HepG2 (cell line): Measurements from ENCODE around the gene GDAP1L1. TPM values are rescaled to one million over a fixed set of nuclear protein-coding genes. Genes with fewer than 3 reads are reported as not detected.

Experiments used
- FLYWCH1 ChIP-seq: sonication (generic); formaldehyde crosslinking; IDR thresholded peaks from 2 replicates; pipeline ENCODE4 v1.8.1; 2023; ENCODE audit warnings: mild to moderate bottlenecking, missing genetic modification reagents
- FOXO1 ChIP-seq: sonication (generic); formaldehyde crosslinking; IDR thresholded peaks from 2 replicates; pipeline ENCODE4 v1.4.0; 2020; ENCODE audit warnings: missing genetic modification reagents
- JARID2 ChIP-seq: sonication (generic); formaldehyde crosslinking; IDR thresholded peaks from 2 replicates; pipeline ENCODE4 v1.8.1; 2023; ENCODE audit warnings: missing genetic modification reagents, inconsistent platforms; ENCODE audit not compliant: insufficient replicate concordance
- LCORL ChIP-seq, 2 experiments: fragments of 450-650 bp in 1 of 2; sonication (generic) in 1 of 2; formaldehyde crosslinking in 1 of 2; IDR thresholded peaks; 2 replicates each; pipeline versions ENCODE4 v1.5.0 to v1.6.1; 2017 to 2020; ENCODE audit warnings: antibody characterized with exemption in 1 of 2, missing genetic modification reagents in 1 of 2
- TAF15 ChIP-seq: fragments of 200-400 bp; formaldehyde crosslinking; IDR thresholded peaks from one replicate; pipeline ENCODE4 v1.6.1; 2018; ENCODE audit warnings: mild to moderate bottlenecking, low read depth, low read length; ENCODE audit not compliant: poor library complexity, severe bottlenecking
- TMF1 ChIP-seq: sonication (generic); formaldehyde crosslinking; IDR thresholded peaks from 2 replicates; pipeline ENCODE4 v1.8.1; 2022; ENCODE audit warnings: low read depth, missing genetic modification reagents
- ZNF225 ChIP-seq: sonication (generic); formaldehyde crosslinking; IDR thresholded peaks from 2 replicates; pipeline ENCODE4 v1.4.0; 2020; ENCODE audit warnings: mild to moderate bottlenecking, missing genetic modification reagents
- ZNF253 ChIP-seq: sonication (generic); formaldehyde crosslinking; IDR thresholded peaks from 2 replicates; pipeline ENCODE4 v1.8.0; 2022; ENCODE audit warnings: mild to moderate bottlenecking, missing genetic modification reagents, borderline replicate concordance
- ZNF570 ChIP-seq: sonication (generic); formaldehyde crosslinking; IDR thresholded peaks from 2 replicates; pipeline ENCODE4 v1.4.0; 2020; ENCODE audit warnings: mild to moderate bottlenecking, missing genetic modification reagents, borderline replicate concordance
- ZNF7 ChIP-seq: IDR thresholded peaks from 2 replicates; pipeline ENCODE4 v1.6.1; 2016; ENCODE audit warnings: missing biosample characterization, missing genetic modification reagents
- ZNF775 ChIP-seq: sonication (generic); formaldehyde crosslinking; IDR thresholded peaks from 2 replicates; pipeline ENCODE4 v1.4.0; 2020; ENCODE audit warnings: missing genetic modification reagents, mild to moderate bottlenecking, moderate library complexity, borderline replicate concordance
- ZNF788 ChIP-seq: sonication (generic); formaldehyde crosslinking; IDR thresholded peaks from 2 replicates; pipeline ENCODE4 v1.5.0; 2020; ENCODE audit warnings: mild to moderate bottlenecking, missing genetic modification reagents, borderline replicate concordance
- polyA plus RNA-seq, 8 experiments: library from polyadenylated mRNA; depleted of rRNA in 3 of 8; stranded (reverse) in 7 of 8; unstranded in 1 of 8; fragments of >200 nt; fragmentation: Illumina TruSeq in 4 of 8; extraction: Trizol in 4 of 8; gene quantifications; 2 replicates each; pipeline versions ENCODE4 v1.2.1 to v1.2.3, GENCODE V29; 2011 to 2016; ENCODE audit warnings: low read depth in 4 of 8, missing spikeins in 1 of 8, mixed read lengths in 1 of 8; ENCODE audit not compliant: insufficient read depth in 1 of 8
- total RNA-seq, 5 experiments: library from RNA; depleted of rRNA; stranded (reverse); fragments of >200 nt; fragmentation: Illumina TruSeq; extraction: Trizol; gene quantifications; 2 replicates each; pipeline ENCODE4 v1.2.3, GENCODE V29; 2016; ENCODE audit warnings: low read depth in 1 of 5
- TF ChIP-seq, protein P1 (sequence below): sonication (generic); formaldehyde crosslinking; IDR thresholded peaks from 2 replicates; pipeline ENCODE4 v1.8.0; 2022; ENCODE audit warnings: mild to moderate bottlenecking, missing genetic modification reagents, moderate library complexity
- TF ChIP-seq, protein P2 (sequence below): sonication (generic); formaldehyde crosslinking; IDR thresholded peaks from 2 replicates; pipeline ENCODE4 v1.4.0; 2020; ENCODE audit warnings: missing genetic modification reagents, mild to moderate bottlenecking, borderline replicate concordance
- TF ChIP-seq, protein P3 (sequence below): sonication (generic); formaldehyde crosslinking; conservative IDR thresholded peaks from 2 replicates; pipeline ENCODE4 v1.4.0; 2020; ENCODE audit warnings: mild to moderate bottlenecking, missing genetic modification reagents, moderate library complexity
- TF ChIP-seq, protein P4 (sequence below): sonication (generic); formaldehyde crosslinking; IDR thresholded peaks from 2 replicates; pipeline ENCODE4 v1.4.0; 2020; ENCODE audit warnings: missing genetic modification reagents

Gene GDAP1L1
- total and polyA plus RNA-seq, 2 of the 13 experiments (the other 11 are each of a cell fraction or from before 2014, with no cell fraction given) = 0.04 TPM; not detected in 1

DNA sequence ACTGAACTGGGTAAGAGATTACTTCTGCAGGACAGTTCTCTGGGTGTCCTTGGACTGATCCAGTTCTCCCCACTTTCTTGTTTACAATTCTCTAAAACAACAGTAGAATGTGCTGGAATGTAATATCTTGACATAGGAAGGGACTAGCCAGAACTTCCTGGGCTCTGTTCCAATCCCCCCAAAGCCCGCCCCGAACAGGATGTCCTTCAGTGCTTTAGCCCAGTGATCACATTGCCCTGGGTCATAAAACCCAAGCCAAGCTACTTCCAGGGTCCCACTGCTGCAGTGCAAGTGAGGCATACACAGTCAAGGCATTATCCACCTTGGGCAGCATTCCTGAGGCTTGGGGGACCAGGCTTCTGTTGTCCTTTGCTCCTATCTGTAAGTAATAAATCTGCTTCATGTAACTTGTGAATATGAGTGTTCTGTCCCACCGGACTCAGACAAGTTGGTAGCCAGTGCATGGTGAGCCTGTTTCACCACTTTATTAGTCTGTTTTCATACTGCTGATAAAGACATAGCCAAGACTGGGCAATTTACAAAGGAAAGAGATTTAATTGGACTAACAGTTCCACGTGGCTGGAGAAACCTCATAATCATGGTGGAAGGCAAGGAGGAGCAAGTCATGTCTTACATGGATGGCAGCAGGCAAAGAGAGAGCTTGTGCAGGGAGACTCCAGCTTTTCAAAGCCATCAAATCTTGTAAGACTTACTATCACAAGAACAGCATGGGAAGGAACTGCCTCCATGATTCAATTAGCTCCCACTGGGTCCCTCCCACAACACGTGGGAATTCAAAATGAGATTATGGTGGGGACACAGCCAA, 40.4 kb downstream of the GDAP1L1 start (continued):
- TF ChIP-seq, protein P1, sequence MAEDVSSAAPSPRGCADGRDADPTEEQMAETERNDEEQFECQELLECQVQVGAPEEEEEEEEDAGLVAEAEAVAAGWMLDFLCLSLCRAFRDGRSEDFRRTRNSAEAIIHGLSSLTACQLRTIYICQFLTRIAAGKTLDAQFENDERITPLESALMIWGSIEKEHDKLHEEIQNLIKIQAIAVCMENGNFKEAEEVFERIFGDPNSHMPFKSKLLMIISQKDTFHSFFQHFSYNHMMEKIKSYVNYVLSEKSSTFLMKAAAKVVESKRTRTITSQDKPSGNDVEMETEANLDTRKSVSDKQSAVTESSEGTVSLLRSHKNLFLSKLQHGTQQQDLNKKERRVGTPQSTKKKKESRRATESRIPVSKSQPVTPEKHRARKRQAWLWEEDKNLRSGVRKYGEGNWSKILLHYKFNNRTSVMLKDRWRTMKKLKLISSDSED (CRISPR knock-in tag) = no peak
- no peak for TF ChIP-seq ZNF253 (CRISPR knock-in tag)
- TF ChIP-seq FOXO1 = no peak; the same call in 1 of the 2 replicates
- TF ChIP-seq ZNF225 (CRISPR knock-in tag) = no peak
- TF ChIP-seq, protein P2, sequence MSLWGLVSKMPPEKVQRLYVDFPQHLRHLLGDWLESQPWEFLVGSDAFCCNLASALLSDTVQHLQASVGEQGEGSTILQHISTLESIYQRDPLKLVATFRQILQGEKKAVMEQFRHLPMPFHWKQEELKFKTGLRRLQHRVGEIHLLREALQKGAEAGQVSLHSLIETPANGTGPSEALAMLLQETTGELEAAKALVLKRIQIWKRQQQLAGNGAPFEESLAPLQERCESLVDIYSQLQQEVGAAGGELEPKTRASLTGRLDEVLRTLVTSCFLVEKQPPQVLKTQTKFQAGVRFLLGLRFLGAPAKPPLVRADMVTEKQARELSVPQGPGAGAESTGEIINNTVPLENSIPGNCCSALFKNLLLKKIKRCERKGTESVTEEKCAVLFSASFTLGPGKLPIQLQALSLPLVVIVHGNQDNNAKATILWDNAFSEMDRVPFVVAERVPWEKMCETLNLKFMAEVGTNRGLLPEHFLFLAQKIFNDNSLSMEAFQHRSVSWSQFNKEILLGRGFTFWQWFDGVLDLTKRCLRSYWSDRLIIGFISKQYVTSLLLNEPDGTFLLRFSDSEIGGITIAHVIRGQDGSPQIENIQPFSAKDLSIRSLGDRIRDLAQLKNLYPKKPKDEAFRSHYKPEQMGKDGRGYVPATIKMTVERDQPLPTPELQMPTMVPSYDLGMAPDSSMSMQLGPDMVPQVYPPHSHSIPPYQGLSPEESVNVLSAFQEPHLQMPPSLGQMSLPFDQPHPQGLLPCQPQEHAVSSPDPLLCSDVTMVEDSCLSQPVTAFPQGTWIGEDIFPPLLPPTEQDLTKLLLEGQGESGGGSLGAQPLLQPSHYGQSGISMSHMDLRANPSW = no peak
- TF ChIP-seq ZNF775 = no peak
- no peak for TF ChIP-seq TAF15
- TF ChIP-seq, protein P3, sequence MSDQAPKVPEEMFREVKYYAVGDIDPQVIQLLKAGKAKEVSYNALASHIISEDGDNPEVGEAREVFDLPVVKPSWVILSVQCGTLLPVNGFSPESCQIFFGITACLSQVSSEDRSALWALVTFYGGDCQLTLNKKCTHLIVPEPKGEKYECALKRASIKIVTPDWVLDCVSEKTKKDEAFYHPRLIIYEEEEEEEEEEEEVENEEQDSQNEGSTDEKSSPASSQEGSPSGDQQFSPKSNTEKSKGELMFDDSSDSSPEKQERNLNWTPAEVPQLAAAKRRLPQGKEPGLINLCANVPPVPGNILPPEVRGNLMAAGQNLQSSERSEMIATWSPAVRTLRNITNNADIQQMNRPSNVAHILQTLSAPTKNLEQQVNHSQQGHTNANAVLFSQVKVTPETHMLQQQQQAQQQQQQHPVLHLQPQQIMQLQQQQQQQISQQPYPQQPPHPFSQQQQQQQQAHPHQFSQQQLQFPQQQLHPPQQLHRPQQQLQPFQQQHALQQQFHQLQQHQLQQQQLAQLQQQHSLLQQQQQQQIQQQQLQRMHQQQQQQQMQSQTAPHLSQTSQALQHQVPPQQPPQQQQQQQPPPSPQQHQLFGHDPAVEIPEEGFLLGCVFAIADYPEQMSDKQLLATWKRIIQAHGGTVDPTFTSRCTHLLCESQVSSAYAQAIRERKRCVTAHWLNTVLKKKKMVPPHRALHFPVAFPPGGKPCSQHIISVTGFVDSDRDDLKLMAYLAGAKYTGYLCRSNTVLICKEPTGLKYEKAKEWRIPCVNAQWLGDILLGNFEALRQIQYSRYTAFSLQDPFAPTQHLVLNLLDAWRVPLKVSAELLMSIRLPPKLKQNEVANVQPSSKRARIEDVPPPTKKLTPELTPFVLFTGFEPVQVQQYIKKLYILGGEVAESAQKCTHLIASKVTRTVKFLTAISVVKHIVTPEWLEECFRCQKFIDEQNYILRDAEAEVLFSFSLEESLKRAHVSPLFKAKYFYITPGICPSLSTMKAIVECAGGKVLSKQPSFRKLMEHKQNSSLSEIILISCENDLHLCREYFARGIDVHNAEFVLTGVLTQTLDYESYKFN (CRISPR knock-in tag) = peak; percentile 77
- no peak for TF ChIP-seq ZNF788
- TF ChIP-seq FLYWCH1 (CRISPR knock-in tag) = no peak
- TF ChIP-seq TMF1 (CRISPR knock-in tag) = no peak
- TF ChIP-seq LCORL (IDR thresholded peaks at IDR 0.05) = no peak
- TF ChIP-seq LCORL (CRISPR knock-in tag; IDR thresholded peaks at IDR 0.05) = peak; percentile 71; the same call in 1 of the 2 replicates
- no peak for TF ChIP-seq ZNF570 (CRISPR knock-in tag)
- no peak for TF ChIP-seq ZNF7 (CRISPR knock-in tag)
- TF ChIP-seq JARID2 = no peak
- TF ChIP-seq, protein P4, sequence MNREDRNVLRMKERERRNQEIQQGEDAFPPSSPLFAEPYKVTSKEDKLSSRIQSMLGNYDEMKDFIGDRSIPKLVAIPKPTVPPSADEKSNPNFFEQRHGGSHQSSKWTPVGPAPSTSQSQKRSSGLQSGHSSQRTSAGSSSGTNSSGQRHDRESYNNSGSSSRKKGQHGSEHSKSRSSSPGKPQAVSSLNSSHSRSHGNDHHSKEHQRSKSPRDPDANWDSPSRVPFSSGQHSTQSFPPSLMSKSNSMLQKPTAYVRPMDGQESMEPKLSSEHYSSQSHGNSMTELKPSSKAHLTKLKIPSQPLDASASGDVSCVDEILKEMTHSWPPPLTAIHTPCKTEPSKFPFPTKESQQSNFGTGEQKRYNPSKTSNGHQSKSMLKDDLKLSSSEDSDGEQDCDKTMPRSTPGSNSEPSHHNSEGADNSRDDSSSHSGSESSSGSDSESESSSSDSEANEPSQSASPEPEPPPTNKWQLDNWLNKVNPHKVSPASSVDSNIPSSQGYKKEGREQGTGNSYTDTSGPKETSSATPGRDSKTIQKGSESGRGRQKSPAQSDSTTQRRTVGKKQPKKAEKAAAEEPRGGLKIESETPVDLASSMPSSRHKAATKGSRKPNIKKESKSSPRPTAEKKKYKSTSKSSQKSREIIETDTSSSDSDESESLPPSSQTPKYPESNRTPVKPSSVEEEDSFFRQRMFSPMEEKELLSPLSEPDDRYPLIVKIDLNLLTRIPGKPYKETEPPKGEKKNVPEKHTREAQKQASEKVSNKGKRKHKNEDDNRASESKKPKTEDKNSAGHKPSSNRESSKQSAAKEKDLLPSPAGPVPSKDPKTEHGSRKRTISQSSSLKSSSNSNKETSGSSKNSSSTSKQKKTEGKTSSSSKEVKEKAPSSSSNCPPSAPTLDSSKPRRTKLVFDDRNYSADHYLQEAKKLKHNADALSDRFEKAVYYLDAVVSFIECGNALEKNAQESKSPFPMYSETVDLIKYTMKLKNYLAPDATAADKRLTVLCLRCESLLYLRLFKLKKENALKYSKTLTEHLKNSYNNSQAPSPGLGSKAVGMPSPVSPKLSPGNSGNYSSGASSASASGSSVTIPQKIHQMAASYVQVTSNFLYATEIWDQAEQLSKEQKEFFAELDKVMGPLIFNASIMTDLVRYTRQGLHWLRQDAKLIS = no peak
